ENCODE results near the gene ARHGAP26.
A peak's percentile ranks its signal among the peaks of the same experiment; 100 is the strongest.
"Not testable (repeated sequence)": the region's sequence is repeated elsewhere in the genome, so short reads cannot be mapped to it uniquely, and the experiment has no call there.

ARHGAP26 gene

DNA sequence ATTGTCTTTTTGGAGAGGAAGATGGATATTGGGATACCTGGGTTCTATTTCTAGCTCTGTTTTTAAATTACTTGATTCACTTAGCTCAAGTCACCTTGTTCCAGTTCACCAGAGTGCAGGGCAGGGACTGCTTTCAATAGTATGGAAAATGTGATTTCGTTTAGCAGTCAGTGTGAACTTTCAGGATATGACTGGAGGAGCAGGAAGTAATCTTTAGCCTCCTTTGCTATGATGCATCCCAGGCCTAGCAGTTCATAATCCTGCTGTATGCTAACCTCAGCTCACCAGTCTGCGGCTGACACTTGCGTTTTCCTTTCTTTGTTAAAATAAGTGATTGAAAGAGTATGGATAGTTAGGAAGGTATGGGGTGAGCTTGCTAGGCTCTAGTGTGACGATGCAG, 169.7 kb downstream of the ARHGAP26 start:
- FAIRE-seq (no peak), DNase-seq (ENCODE audit: extremely low spot score, insufficient read length, low read depth) (no peak)

DNA sequence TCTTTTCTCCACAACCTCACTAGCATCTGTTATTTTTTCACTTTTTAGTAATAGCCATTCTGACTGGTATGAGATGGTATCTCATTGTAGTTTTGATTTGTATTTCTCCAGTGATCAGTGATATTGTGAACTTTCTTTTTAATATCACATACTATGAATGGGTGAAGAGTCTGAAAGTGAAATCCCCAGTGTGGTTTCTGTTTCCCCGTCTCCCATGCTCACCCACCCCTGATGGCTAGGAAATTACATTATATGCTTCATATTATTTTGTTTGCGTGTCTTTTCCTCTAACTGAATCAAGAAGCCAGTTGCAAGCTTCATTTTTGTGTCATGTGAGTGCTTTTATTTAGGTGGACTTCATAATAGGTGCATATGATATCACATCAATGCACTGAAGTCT, 171.1 kb downstream of the ARHGAP26 start:
- no peak for DNase-seq (ENCODE audit: extremely low spot score, insufficient read length, low read depth)
- no peak for FAIRE-seq

DNA sequence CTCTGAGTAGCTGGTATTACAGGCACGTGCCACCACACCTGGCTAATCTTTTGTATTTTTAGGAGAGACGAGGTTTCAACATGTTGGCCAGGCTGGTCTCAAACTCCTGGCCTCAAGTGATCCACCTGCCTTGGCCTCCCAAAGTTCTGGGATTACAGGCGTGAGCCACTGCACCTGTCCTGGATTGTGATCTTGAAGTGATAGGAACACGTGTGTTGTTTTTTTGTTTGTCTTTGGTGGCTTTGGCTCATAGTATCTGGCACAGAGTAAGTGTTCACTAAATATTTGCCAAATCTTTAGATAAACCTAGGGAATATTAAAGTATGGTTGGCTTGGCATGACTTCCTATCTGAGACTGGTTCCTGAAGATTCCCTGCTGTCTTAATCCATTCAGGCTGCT, 172.7 kb downstream of the ARHGAP26 start:
- no peak for DNase-seq (ENCODE audit: extremely low spot score, insufficient read length, low read depth)
- FAIRE-seq: no peak

DNA sequence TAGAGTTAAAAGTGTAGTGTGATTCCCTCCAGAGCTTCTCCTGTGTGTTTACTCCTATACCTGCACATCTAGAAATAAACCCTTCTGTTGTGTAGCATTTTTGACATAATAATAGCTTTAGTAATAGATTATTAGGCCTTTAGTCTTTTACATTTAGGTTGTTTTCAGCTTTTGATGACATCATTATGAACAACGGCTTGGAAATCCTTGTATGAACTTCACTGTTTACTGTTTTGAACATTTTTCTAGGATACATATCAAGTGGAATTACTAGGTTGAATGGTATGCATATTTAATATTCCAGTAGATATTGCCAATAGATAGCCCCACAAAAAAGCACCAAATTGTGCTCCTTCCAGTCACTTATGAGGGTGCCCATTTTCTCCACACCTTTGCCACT, 174.0 kb downstream of the ARHGAP26 start:
- DNase-seq (ENCODE audit: extremely low spot score, insufficient read length, low read depth): no peak
- FAIRE-seq: no peak

DNA sequence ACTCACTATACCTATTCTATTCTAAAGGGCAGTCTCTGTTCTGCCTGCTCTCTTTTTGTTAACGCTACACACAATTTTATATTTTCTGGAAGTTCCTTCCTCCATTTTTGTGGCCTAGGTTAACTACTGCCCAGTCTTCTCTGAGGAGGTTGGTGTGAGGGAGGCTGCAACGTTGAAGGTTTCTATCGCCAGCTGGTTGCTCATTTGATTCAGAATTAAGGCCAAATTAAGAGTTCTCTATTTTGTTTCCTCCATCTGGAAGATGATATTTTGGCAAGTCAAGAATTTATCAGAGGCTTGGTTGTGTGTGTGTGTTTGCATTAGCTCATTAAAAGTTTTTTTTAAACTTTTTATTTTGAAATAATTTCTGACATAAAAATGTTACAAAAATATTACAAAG, 175.1 kb downstream of the ARHGAP26 start:
- DNase-seq (ENCODE audit: extremely low spot score, insufficient read length, low read depth): no peak
- FAIRE-seq: peak; percentile 12

DNA sequence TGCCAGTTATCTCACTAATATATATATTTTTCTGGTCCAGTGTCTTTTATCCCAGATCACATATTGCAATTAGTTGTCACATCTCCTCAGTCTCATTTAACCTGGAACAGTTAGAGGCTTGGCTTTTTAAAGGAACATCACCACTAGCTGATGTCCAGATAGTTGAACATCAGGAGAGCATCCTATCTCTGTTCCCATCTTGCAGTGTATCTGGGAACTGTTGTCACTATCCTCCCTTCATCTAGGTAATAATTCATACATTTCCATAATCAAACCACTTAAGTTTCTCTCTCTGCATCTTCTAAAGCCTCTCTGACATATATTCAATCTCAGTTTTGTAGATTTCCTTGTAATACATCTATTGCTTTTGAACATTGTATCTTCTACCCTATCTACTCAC, 175.7 kb downstream of the ARHGAP26 start:
- FAIRE-seq: no peak
- no peak for DNase-seq (ENCODE audit: extremely low spot score, insufficient read length, low read depth)

DNA sequence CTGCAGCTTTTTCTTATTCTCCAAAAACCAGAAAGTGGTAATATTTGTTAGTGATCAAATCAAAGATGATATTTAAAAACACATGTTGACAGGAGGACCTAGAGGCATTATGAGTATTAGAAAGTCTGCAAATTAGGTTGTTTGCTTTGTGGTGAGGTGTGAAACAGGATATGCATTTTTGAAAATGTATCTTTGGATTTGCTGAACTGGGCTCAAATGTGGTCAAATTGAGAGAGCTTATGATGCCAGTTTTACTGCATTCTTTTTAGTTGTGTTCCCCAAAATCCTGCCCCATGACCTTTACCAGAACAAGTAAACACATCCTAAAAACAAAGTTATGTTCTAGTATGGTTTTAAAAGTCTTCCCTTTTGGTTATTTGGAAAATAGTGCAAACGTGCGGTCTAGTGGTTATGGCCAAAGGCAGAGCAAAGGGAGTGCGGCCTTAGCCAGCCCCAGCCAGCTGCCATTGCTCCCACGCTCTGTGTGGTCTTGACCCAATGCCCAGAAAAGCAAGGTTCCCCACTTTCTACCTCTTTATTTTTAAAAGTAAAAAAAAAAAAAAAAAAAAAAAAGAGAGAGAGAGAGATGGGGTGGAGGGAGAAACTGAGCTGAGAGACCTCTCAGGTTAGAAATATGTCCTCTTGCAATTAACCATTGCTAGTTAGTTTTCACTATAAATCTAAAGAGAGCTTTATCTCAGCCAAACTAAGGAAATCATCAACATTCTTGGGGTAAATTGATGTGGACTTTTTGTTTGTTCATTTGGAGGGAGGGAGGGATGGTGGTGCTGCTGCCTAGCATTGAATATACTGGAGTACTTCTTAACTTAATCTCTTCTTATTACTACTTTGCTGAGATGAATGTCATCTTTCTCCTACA, 176.6 kb downstream of the ARHGAP26 start:
- no peak for DNase-seq (ENCODE audit: extremely low spot score, insufficient read length, low read depth)
- FAIRE-seq: peak; percentile 26

DNA sequence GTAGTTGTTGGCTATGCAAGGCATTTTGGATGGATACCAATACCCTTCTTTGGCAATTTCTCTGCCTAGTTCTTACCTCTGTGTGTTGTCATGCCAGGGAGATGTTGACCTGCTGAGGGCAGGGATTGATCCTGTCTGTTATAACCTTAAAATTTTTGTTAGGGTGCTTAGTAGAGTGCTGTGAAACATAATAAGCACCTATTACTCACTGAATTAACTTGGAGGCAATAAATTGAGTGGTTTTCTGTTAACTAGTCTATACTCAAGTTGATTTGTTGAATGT, 177.2 kb downstream of the ARHGAP26 start:
- no peak for DNase-seq (ENCODE audit: extremely low spot score, insufficient read length, low read depth)

DNA sequence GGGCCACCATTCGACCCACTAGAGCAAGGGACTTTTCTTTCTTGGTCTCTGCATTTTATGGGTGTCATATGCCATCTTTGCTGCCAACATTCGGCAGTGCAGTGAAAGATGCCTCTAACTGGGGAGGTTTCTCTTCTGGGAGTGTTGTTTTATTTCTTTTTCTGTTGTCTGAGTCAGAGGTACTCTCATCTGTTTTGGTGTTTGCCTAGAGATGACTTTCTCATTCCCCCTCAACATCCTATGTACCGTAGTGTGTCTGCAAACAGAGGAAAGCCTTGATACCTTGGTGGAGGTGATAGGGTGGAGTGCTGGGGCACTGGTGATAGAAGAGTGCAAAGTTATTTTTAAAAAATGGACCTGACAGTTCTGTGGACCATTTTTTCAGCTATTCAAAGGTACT, 182.1 kb downstream of the ARHGAP26 start:
- DNase-seq (ENCODE audit: extremely low spot score, insufficient read length, low read depth) (no peak), FAIRE-seq (no peak)

More for the DNA sequence above, 177.2 kb downstream of the ARHGAP26 start:
- no peak for FAIRE-seq

DNA sequence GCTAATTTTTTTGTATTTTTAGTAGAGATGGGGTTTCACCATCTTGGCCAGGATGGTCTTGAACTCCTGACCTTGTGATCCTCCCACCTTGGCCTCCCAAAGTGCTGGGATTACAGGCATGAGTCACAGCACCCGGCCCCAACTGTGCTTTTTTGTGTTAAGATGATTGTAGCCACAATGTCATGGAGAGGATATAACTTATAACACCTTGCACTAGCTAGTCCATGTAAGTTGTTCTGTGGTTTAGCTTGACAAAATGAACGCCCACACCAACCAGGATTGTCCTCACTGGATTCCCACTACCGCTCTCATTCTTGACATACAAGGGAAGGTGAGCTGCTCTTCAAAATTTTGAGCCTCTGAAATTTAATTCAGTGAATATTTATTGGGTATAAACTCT, 182.7 kb downstream of the ARHGAP26 start:
- DNase-seq (ENCODE audit: extremely low spot score, insufficient read length, low read depth); FAIRE-seq: not testable (repeated sequence)

DNA sequence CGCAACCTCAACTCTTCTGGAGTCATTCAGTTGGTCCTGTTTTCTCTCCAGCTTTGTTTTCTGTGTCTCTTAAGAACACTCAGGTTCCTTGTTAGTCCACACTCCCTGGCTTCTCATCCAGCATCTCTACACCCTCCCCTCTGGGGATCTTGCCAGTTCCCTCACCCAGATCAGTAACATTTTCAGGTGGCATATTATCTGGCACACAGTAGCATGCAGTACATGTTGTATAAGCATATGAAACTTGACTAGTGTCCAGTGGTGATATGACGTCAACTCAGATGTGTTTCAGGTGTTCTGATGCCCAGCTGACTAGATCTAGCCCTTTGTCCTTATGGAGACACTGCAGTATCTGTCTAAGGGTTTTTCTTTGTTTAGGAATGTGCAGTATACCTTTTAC, 184.3 kb downstream of the ARHGAP26 start:
- no peak for DNase-seq (ENCODE audit: extremely low spot score, insufficient read length, low read depth)
- FAIRE-seq: no peak

DNA sequence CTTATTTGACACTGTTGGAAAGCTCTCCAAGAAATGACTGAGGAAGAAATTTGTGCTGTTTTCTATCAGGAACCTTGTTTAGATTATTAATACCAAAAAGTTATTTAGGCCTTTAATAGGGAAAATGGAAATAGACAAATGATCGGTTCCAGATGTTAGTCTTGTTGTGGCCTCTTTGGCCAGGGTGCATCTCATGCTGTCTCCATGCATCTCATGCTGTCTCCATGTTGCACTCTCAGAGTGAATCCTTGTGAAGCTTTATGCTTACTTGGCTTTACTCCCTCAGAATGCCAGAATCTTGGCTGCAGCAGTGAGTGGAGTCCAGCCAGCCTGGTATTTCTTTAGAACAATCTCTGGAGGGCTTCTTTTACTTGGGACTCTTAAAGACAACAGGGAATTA, 185.5 kb downstream of the ARHGAP26 start:
- DNase-seq (ENCODE audit: extremely low spot score, insufficient read length, low read depth) (no peak), FAIRE-seq (no peak)

DNA sequence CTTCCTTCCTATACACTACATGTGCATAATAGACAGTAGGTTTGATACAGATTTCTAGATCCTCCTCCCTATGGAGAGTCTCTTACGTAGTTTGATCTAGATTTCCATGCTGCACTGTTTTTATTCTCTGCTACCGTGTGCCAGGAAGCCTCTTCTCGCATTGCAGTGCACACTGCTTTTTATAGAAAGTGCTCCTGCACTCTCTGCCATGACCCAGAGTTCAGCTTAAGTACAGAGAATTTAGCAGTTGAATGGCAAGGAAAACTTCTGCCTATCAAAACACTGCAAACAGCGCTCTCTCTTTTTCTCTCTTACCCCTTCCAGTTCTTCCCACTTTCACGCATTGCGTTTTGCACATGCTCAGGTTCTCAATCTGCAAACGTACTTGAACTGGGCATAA, 187.4 kb downstream of the ARHGAP26 start:
- FAIRE-seq: no peak
- DNase-seq (ENCODE audit: extremely low spot score, insufficient read length, low read depth): no peak

DNA sequence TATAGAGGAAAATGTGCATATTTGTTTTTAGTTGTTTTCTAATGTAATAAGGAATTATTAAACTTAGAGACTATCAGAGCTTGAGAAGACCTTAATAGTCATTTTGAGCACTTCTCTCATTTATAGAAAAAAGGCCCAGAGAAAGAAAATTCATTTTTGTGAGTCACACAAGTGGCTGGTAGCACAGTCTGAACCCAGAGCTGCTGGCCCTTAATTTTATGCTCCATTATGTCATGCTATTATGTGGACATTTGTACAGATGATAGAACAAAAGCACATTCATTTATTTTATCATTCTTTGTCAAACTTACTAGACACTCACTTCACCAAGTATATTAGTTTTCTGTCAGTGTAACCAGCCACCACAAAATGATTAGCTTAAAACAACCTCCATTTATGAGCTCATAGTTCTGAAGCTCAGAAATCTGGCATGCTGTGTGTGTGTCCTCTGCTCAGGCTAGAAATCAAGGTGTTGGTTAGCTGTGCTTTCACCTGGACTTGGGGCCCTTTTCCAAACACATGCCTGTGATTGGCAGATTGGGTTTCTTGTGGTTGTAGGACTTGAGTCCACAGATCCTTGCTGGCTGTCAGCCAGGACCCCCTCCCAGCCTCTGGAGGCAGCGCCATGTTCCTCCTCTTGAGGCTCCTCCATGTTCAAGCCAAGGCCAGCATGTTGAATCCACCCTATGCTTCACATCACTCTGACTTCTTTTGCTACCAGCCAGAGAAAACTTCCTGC, 188.9 kb downstream of the ARHGAP26 start:
- no peak for FAIRE-seq
- DNase-seq (ENCODE audit: extremely low spot score, insufficient read length, low read depth): no peak

DNA sequence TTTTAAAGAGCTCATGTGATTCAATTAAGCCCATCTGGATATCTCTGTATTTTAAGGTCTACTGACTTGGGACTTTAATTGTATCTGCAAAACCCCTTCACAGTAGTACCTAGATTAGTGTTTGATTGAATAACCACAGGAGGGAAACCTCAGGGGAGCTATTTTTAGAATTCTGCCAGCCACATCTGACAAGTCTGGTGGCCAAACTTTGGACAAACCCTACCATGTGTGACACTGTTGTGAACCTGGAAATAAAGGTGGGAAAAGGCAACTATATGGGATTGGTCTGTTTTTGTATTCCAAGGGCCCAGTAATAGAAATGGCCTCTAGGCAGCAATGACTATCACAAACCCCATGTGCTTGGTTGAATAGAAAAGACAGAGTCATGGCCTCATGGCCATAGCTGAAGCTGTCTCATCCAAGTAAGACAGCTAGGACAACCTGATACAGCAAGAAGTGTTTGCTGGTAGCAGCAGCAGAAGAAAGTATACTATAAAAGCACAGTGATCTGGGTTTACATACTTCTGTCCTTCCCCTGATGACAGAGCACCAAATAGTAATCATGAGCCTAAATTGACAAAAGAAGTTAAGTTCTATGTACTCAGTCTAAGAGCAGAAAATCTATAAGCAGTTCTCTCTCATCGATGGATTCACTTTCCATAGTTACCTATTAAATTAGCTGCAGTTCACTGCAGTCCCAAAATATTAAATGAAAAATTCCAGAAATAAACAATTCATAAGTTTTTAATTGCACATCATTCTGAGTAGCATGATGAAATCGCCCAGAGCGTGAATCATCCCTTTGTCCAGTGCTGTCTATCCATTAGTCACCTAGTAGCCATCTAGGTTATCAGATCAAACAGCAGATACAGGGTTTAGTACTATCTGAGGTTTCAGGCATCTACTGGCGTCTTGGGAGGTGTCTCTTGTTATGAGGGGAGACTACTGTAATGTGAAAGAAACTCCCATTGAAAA, 189.8 kb downstream of the ARHGAP26 start:
- FAIRE-seq: peak; percentile 68
- DNase-seq (ENCODE audit: extremely low spot score, insufficient read length, low read depth): no peak

DNA sequence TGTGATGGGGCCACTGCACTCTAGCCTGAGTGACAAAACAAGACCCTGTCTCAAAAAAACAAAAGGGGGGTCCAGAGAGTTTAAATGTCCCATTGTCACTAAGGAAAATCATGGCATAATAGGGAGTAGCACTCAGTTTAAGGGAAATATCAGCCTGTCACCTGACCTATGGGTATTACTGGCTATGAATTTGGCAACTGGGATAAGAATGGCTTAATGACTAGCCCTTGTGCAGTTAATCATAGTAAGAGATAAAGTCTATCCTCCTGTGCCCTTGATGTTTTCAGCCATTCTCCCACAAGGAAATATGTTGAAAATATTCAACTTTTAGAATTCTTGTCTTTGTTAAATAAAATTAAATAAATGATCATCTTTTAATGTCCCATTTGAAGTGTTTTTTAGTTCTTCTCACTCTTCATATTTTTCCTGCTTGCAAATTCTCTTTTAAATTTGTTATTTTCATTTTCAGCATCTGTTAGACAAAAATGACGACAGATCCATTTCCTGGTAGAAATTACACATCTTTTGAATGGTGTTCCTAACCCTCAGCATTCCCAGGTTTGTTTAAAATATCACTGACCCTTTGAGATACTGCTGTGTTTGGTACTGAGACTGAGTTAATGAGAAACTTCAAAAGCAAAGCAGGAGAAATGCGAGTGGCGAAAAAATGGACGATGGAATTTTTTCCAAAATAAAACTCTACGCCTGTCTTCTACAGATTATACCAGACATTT, 191.4 kb downstream of the ARHGAP26 start:
- DNase-seq (ENCODE audit: extremely low spot score, insufficient read length, low read depth): no peak
- FAIRE-seq: no peak

DNA sequence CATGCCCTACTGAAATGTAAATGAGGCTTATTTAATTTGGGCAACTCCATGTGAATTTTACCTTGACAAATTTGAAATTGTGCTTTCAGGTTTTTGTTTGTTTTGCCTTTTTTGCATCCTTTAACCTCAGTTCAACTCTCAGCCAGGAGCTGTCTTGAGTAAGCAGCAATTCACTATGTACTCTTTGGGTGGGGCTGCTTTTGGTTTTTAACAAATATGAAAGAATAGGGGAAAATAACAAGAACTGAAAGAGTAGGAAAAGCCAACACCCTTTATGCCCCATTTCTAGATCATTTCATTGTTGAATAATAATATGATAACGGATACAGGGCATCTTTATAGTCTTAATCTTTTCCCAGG, 192.0 kb downstream of the ARHGAP26 start:
- FAIRE-seq (no peak), DNase-seq (ENCODE audit: extremely low spot score, insufficient read length, low read depth) (no peak)

DNA sequence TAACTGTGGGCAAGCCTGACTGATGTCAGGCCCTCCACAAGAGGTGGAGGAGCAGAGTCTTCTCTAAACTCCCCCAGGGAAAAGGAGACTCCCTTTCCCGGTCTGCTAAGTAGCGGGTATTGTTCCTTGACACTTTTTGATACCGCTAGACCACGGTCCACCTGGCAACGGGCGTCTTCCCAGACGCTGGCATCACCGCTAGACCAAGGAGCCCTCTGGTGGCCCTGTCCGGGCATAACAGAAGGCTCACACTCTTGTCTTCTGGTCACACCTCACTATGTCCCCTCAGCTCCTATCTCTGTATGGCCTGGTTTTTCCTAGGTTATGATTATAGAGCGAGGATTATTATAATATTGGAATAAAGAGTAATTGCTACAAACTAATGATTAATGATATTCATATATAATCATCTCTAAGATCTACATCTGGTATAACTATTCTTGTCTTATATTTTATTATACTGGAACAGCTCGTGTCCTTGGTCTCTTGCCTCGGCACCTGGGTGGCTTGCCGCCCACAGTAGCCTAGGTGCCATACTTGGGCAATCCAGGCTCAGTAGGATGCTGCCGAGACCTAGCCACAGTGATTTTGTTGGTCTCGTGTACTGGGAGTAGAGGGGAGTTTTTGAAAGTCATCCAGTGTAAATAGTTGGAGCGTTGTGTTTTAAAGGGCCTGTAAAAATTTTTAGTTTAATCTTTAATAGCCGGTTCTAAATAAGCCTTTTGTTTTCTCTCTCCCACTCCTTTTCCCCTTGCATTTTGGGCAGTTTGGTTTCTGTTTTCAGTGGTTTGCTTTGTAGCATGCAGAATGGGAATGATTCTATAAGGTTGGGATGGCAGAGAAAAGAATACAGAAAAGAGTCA, 195.3 kb downstream of the ARHGAP26 start:
- FAIRE-seq; DNase-seq (ENCODE audit: extremely low spot score, insufficient read length, low read depth): not testable (repeated sequence)

DNA sequence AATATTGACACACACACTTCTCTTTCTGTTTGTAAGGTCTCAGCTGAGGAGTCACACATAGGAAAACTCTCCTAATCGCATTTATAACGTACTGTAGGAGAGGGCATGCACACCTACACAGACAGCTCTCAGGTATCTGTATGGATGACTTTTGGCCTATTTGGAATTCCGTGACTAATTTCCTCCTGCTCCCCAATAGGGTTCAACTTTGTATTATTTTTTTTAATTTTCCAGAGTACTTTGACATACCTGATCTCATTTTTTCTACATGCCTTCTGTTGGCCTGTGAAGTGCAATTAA, 195.9 kb downstream of the ARHGAP26 start:
- DNase-seq (ENCODE audit: extremely low spot score, insufficient read length, low read depth): no peak
- FAIRE-seq: no peak
